SHP77 (cell line): ENCODE measurements around the gene SARS2.
A peak's percentile ranks its signal among the peaks of the same experiment; 100 is the strongest.
"Not testable (repeated sequence)": the region's sequence is repeated elsewhere in the genome, so short reads cannot be mapped to it uniquely, and the experiment has no call there.

Experiments
- DNase-seq, 2 experiments: peaks; one replicate each; lab custom pipeline; 2025; lab: John Stamatoyannopoulos, UW

Gene SARS2

DNA sequence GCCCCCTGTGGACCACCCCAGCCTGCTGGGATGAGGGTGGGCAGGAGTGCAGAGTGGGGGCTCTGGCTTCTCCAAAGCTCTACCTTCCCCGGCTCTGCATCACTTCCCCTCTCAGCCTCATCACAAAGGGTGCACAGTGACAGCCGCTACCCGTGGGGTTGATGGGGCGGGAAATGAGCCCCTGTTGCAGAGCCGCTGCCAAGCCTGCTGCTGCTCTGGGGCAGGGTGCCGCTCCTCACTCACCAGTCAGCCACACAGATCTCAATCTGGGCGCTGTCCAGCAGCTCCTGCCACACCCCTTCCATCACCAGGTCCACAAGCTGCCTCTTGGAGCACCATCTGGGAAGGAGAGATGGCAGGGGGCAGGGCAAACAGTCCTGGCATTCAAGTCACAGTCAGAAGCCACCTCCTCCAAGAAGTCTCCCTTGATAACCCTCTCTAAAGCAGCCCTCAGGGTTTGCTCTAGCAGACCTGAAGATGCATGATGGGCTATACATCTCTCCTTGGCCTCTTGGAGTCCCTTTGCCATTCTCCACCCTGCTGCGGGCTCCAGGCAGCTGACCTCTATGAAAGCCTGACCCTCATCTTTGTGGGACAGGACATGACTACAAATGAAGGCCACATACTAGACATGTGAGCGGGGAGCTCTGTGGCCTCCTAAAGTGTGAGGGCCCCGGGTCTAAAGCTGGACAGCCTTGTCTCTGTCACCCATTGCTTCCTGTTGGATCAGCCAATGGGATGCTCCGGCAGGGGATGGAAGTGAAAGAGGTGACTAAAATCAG, 15.9 kb upstream of the SARS2 start:
- no peak for DNase-seq

DNA sequence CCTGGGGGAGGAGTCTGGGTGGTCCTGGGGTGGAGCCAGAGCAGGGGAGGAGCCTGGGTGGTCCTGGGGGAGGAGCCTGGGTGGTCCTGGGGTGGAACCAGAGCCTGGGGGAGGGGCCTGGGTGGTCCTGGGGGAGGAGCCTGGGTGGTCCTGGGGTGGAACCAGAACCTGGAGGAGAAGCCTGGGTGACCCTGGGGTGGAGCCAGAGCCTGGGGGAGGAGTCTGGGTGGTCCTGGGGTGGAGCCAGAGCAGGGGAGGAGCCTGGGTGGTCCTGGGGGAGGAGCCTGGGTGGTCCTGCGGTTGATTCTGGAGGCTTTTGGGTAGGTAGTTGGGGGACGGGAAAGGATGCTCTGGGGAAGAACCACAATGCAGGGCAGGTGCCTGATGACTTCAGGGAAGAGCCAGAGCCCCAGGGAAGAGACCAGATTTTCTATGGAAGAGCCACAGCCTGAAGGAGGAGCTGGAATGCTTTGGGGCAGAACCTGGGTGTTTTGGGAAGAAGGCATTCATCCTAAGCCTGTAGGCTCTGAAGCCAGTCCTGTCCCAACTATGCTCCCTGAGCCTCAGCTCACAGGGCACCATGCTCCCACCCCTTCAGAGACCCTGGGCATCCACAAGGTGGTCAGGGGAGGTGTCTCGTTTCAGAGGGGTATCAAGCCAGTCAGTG, 15.1 kb upstream of the SARS2 start:
- no peak for DNase-seq

DNA sequence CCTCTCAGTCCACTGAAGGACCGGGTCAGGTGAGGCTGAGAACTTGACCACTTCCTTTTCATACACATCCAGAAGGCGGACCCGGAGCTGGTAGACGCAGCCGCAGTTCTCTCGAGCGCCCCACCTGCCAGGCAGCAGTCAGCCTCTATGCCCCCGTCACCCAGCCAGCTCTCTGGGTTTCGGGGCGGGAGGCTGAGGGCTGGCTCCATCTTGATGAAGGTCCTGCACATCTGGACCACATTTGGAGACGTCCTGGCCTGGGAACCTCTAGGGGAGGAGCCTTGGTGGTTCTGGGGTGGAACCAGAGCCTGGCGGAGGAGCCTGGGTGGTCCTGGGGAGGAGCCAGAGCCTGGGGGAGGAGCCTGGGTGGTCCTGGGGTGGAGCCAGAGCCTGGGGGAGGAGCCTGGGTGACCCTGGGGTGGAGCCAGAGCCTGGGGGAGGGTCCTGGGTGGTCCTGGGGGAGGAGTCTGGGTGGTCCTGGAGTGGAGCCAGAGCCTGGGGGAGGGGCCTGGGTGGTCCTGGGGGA, 14.5 kb upstream of the SARS2 start:
- peak; percentile 58 to 72 for DNase-seq

DNA sequence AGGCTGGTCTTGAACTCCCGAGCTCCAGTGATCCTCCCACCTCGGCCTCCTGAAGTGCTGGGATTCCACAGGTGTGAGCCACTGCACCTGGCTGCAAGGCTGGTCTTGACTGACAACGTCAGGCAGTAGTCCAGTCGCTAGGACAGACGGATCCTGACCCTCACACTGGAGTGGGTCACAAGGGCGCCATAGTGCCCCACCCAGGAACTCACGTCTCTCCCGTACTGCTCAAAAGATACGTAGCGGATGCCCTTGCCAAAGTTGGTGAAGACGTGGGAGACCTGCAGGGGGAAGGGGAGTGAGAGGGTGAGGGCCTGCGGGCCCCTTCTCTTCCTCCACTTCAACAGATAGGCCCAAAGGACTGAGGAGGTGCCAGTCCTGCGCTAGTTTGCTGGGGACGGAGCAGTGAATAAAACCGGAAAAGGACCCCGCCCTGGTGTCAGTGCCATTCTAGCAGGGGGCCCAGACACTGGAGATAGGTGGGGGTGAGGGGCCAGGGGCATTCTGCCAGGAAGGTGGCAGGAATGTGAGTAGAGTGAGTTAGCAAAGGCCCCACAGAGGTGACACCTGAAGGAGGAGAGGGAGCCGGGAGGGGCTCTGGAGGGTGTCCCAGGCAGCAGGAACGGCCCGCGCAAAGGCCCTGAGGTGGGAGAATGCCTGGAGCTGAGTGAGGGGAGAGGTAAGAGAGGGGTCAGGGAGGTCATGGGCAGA, 12.1 kb upstream of the SARS2 start:
- no peak for DNase-seq

DNA sequence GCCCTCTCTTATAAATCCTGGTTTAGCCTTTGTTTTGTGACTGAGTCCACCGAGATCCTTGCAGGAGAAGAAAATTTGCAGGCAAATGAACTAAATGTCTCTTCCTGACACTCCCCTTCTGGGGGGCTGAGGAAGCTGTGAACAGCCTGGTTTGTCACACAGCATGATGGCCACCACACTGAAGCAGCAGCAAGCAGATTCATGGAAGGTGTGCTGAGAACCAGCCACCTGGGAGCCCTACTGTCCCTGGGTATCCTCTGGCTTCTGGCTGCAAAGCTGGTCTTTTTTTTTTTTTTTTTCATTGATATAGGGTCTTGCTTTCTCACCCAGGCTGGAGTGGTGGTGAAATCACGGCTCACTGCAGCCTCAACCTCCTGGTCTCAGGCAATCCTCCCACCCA, 11.4 kb upstream of the SARS2 start:
- DNase-seq, result no peak

DNA sequence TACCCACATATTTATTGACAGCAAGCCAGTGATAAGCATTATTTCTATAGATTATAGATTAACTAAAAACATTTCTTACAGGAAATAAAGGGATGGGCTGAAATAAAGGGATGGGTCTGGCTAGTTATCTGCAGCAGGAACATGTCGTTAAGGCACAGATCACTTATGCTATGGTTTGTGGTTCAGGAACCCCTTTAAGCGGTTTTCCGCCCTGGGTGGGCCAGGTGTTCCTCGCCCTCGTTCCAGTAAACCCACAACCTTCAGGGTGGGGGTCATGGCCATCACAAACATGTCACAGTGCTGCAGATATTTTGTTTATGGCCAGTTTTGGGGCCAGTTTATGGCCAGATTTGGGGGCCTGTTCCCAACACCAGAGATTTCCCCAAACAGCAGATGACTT, 10.9 kb upstream of the SARS2 start:
- not testable (repeated sequence) for DNase-seq

DNA sequence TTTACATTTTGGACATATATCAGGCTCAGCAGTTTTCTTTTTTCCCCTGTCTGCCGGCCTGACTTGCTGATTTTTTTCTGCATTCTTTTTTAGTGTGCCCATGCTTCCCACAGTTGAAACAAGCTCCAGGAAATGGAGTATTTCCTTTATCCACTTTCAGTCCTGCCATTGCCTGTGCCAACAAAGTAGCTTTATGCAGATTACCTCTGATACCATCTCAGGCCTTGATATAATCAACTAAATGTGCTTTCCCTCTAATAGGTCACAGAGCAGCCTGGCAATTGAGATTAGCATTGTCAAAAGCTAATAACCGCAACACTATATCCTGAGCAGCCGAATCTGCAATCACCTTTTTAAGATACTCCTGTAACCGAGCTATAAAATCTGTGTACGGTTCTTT, 9.4 kb upstream of the SARS2 start:
- DNase-seq, result no peak

DNA sequence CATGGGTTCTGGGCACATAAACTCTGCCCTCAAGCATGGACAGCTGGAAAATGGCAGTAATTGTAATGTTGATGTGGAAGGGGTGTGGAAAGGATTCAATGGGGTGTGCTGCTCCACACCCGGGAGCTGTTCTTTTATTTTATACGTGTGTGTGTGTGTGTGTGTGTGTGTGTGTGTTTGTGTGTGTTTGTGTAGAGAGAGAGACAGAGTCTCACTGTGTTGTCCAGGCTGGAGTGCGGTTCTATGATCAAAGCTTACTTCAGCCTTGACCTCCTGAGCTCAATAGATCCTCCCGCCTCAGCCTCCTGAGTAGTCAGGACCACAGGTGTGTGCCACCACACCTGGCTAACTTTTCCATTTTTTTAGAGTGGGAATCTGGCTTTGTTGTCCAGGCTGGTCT, 3.0 kb upstream of the SARS2 start:
- no peak for DNase-seq

DNA sequence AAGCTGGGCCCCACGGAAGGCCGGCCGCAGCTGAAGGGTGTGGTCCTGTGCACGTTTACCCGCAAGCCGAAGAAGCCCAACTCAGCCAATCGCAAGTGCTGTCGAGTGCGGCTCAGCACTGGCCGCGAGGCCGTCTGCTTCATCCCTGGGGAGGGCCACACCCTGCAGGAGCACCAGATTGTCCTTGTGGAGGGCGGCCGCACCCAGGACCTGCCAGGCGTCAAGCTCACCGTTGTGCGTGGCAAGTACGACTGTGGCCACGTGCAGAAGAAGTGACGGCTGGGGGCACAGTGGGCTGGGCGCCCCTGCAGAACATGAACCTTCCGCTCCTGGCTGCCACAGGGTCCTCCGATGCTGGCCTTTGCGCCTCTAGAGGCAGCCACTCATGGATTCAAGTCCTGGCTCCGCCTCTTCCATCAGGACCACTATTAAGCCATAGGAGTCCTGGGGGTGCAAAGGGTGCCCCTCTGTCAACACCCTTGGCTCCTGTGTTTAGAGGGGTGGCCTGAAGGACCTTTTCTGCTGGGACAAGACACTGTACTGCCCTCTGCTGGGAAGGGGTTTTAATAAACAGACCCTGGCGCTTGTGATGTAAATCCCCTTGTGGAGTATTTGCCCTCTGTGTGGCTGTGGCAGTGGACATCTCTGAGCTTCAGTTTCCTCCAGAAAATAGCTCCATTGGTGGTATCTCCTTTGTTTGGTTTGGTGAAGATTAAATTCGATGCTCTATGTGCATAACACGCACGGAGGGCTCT, 2.0 kb upstream of the SARS2 start:
- DNase-seq, result peak; percentile 43 to 63

DNA sequence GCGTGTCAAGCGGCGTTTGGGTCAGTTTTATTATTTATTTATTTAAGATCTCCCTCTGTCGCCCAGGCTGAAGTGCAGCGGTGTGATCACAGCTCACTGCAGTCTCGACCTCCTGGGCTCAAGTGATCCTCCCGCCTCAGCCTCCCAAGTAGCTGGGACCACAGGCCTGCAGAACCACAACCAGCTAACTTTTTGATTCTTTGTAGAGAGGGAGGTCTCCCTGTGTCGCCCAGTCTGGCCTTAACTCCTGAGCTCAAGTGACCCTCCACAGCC, 894 bp upstream of the SARS2 start:
- DNase-seq, result no peak

DNA sequence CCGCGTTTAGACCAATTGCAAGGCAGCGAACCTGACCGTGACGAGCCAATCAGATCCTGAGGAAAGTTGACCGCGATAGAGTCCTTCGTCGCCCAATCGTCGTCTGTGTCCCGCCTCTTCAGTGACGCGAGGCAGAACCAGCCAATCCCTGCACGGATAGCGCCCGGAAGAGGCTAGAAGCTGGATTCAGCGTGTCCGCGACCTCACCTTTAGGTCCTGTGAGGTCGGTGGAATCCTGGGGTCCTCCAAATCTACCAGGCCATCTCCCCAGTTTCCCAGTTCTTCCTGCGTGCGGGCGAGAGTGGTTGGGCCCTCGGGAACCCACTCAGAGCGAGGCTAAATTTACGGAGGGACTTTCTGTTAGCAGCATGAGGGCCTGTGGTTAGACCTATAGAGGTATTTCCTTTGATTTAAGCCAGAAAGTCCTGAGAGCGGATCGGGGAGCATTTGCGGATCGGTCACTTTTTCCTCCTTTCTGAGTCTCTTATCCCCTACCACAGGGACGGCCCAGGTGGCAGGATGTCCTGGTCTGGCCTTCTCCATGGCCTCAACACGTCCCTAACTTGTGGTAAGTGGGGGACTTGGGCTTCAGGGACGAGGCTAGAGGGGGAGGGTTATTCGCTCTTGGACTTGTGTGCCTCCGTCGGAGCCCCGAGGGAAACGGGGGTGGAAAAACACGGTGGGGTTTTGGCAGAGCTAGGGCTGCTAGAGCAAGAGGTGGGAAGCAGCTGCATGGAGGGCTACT, 385 bp upstream of the SARS2 start, which contains the start of gene MRPS12:
MRPS12 (plus strand) TSS at position 169 of the 745 bp plus-strand sequence; CDS start at position 520, 351 bp downstream.
- peak; percentile 99 to 100 for DNase-seq

DNA sequence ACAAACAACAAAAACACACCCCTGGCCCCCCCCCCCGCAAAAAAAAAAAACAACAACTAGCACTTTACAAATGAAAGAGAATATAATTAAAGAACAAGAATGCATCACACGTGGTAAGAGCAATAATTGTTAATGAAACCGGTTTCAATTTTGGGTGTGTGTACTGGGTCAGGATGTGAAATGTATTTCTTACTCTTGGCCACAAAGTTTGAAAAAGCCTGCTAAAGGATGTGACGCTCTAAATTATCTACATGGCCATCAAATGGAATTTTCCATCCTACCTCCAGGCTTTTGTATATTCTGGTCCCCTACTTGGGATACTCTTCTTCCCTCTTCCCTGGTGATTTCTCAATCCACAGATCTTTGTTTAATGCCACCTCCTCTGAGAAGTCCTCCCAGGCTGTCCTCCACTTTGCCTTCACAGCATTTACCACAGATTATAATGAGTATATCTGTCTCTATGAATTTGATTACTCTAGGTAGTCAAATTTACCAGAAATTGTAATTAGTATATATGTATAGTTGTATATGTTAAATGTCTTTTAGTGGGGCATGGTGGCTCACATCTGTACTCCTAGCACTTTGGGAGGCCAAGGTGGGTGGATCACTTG, 2.1 kb downstream of the SARS2 start:
- no peak for DNase-seq

DNA sequence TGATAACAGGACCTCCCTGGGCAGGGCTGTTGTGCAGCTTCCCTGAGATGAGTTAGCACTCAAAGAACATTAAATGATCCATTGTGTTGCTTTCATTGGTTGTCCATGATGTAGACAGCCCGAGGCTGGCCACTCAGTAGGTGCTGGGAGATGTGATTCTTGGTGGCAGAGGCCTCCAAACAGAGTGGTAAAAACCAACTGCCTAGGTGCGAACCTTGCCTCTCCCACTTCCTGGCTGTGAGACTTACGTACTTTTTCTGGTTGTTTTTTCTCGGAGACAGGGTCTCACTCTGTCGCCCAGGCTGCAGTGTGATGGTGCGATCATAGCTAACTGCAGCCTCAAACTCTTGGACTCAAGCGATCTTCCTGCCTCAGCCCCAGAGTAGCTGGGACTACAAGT, 6.2 kb downstream of the SARS2 start:
- DNase-seq, result no peak

DNA sequence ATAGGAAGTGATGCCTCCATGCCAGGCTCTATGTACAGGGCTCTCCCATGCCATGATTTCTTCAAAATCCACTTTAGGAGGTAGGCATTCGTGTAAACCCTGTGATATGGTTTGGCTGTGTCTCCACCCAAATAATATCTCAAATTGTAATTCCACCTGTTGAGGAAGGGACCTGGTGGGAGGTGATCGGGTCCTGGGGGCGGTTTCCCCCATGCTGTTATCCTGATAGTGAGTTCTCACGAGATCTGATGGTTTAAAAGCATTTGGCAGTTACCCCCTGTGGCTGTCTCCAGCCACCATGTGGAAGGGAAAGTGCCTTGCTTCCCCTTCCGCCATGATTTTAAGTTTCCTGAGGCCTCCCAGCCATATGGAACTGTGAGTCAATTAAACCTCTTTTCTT, 8.1 kb downstream of the SARS2 start:
- DNase-seq, result no peak

DNA sequence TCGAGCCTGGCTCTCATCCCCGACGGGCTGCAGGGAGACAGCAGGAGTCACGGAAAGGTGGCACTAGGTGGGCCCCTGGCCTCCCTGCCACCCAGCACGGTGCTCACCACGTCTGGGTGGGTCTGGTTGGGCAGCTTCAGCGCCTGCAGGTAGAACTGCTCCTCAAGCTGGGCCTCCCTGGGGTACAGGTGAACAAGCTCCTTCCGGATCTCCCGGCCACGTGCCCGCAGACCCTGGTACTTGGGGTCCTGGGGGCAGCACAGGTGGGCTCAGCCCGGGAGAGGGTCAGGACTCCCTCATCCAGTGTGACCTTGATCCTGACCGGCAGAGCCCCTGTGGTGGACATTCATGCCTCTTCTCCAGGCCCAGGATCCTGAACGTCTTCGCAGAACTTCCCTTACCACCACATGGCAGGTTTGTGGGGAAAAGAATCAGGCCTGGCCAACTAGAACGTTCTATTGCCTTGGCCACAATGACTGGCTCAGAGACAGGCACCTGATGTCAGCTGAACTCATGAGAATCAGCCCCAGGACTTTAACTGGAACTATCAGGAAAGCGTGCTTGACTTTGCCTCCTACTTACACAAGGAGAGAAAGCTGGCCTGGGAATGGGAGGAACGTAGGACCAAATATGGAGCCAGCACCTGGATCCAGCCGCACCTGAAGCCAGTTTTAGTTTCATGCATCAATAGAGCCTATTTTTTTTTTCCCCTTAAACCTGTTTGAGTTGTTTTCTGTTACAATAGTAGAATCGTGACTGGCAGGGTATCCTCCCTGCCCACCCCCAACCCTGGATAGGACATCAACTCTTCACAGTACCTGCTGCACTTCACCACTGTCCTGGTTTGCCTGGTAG, 8.9 kb downstream of the SARS2 start:
- no peak for DNase-seq

DNA sequence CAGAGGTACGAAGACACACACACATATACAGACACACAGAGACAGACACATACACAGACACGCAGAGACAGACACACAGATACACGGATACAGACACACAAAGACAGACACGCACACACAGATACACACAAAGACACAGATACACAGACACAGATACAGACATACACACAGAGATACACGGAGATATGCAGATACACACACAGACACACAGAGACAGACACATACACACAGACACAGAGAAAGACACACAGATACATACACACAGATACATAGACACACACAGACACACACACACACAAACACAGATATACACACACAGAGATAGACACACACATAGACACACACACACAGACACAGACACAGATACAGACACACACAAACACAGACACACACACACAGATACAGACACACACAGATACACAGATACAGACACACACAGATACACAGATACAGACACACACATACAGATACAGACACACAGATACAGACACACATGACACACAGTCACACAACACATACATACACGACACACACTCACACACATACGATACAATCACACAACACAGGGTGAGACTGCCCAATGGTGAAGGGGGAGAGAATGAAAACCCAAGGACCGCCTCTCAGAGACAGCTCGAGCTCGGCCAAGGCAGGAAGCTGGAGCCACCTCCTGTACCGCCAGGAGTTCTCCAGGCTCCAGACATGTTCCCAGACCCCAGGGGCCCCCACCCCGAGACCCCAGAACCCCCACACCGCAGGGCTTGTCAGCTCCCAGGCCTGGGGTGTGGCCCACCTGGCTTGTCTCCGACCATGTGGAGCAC, 9.8 kb downstream of the SARS2 start:
- no peak for DNase-seq

DNA sequence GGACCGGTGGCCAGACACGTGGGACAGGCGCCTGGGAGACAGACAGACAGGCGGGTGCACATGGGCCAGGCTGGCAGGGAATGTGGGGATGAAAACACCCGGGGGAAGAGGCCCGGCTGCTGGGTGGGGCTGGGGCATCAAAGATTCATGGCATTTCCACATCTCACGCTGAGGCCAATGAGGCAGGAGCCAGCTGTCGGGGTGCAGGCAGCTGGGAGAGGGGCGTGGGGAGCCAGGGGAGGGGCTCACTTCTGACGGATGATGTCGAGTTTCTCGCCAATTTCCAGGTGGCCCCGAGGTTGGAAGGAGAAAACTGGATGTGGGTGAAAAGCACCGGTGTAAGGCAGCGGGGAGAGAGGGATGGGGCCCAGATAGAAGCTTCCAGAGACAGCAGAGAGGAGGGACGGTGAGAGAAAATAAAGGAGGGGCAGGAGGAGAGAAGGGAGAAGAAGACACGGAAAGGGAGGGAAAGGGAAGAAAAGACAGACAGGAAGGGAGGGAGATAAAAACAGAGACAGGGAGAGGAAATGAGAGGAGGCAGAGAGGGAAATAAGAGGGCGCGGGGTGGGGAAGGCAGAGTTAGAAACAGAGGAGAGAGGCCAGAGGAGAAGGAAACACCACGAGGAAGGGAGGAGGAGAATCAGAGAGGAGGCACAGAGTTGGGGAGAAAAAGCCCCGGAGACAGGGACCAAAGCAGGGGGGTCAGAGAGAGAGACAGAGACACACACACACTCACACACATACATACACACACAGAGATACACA, 10.5 kb downstream of the SARS2 start:
- DNase-seq, result no peak

DNA sequence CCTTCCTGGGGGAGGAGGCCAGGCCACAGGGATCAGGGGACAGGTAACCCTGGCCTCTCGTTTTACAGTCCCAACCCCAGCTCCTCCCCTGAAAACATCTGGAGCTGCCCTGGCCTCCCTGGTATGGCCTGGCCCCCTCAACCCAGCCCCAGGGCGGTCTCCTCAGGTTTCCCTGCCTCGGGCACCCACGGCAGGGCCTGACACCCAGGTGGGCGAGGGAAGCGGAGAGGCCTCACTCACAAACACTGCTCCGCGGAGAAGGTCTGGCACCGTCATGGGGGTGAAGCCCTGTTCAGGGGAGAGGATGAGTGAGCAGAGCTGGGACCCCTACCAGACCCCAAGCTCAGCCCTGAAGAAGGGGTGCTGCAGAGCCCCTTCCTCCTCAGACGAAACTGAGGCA, 12.0 kb downstream of the SARS2 start:
- DNase-seq, result no peak
